Loucy (cell line): ENCODE data around the gene PARVB.

Experiments
- H2AFZ ChIP-seq: fragments of 200-600 bp; sonication (generic); 2 replicates; pipeline ENCODE4 v1.6.0; 2016; ENCODE audit warnings: antibody characterized with exemption, mild to moderate bottlenecking, low read length, moderate library complexity
- H3F3A ChIP-seq: fragments of 200-600 bp; 2 replicates; pipeline ENCODE4 v1.6.0; 2016; ENCODE audit warnings: antibody characterized with exemption, low read depth, mild to moderate bottlenecking
- H3K27me3 ChIP-seq: fragments of 200-600 bp; sonication (generic); 2 replicates; pipeline ENCODE4 v1.6.1; 2014; ENCODE audit warnings: low read length, mild to moderate bottlenecking; ENCODE audit not compliant: insufficient read depth, poor library complexity, severe bottlenecking
- H3K36me3 ChIP-seq: fragments of 200-600 bp; sonication (generic); 2 replicates; pipeline ENCODE4 v1.6.1; 2016; ENCODE audit warnings: low read length; ENCODE audit not compliant: insufficient read depth
- H3K4me1 ChIP-seq: fragments of 200-600 bp; sonication (generic); 2 replicates; pipeline ENCODE4 v1.5.1; 2014; ENCODE audit warnings: low read length, mild to moderate bottlenecking; ENCODE audit not compliant: insufficient read depth, poor library complexity, severe bottlenecking
- H3K4me2 ChIP-seq: fragments of 200-600 bp; sonication (generic); 2 replicates; pipeline ENCODE4 v1.6.0; 2014; ENCODE audit warnings: antibody characterized with exemption, low read length, low read depth, mild to moderate bottlenecking; ENCODE audit not compliant: poor library complexity, severe bottlenecking
- H3K4me3 ChIP-seq: fragments of 200-600 bp; sonication (generic); 2 replicates; pipeline ENCODE4 v1.5.1; 2014; ENCODE audit warnings: low read length, mild to moderate bottlenecking, mixed read lengths; ENCODE audit not compliant: poor library complexity, severe bottlenecking
- H3K79me2 ChIP-seq: fragments of 200-600 bp; sonication (generic); 2 replicates; pipeline ENCODE4 v1.6.1; 2014; ENCODE audit warnings: low read length; ENCODE audit not compliant: insufficient read depth
- H3K9ac ChIP-seq: fragments of 200-600 bp; sonication (generic); 2 replicates; pipeline ENCODE4 v1.6.0; 2014; ENCODE audit warnings: mild to moderate bottlenecking, low read depth, low read length, moderate library complexity; ENCODE audit not compliant: poor library complexity, severe bottlenecking
- H3K9me2 ChIP-seq: fragments of 200-600 bp; sonication (generic); replicated peaks from 2 replicates; pipeline ENCODE4 v1.6.1; 2016; ENCODE audit warnings: low read depth, low read length, mixed read lengths
- H3K9me3 ChIP-seq: fragments of 200-600 bp; sonication (generic); 2 replicates; pipeline ENCODE4 v1.6.1; 2014; ENCODE audit warnings: mild to moderate bottlenecking, antibody characterized with exemption, low read length, low read depth; ENCODE audit not compliant: insufficient read depth
- H4K20me1 ChIP-seq: fragments of 200-600 bp; sonication (generic); 2 replicates; pipeline ENCODE4 v1.6.0; 2014; ENCODE audit warnings: antibody characterized with exemption, low read length, mild to moderate bottlenecking; ENCODE audit not compliant: insufficient read depth, poor library complexity, severe bottlenecking
- EZH2phosphoT487 ChIP-seq: fragments of 200-600 bp; IDR thresholded peaks from 2 replicates; pipeline ENCODE4 v1.6.1; 2018; ENCODE audit warnings: antibody characterized with exemption, mild to moderate bottlenecking, moderate library complexity, borderline replicate concordance
- TF ChIP-seq, protein P1 (sequence below): fragments of 200-600 bp; sonication (generic); conservative IDR thresholded peaks from 2 replicates; pipeline ENCODE4 v1.5.1; 2014; ENCODE audit warnings: mild to moderate bottlenecking, antibody characterized with exemption, low read length

Gene PARVB

DNA sequence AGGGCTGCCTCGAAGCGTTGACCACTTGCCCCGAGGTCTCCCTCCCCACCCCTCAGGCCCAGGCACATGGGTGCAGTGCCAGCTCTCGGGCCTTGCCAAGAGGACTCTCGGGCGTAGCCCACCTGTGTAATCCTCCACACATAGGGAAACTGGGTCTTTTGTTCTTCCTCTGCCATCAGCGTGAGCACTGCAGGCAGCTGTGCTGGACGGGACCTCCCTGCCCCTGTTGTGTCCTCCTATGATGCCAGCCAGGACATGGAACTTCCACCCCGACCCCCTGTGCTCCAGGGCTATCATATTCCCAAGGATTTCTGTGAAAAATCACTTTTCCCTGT is 66.4 kb downstream of the PARVB start:
- H3K27me3 ChIP-seq, result no peaks in the 10 kb centered on the region
- H3K4me1 ChIP-seq, result no peaks in the 10 kb centered on the region
- no peaks in the 10 kb centered on the region for H3F3A ChIP-seq
- no peaks in the 10 kb centered on the region for H3K9me2 ChIP-seq
- TF ChIP-seq, protein P1, sequence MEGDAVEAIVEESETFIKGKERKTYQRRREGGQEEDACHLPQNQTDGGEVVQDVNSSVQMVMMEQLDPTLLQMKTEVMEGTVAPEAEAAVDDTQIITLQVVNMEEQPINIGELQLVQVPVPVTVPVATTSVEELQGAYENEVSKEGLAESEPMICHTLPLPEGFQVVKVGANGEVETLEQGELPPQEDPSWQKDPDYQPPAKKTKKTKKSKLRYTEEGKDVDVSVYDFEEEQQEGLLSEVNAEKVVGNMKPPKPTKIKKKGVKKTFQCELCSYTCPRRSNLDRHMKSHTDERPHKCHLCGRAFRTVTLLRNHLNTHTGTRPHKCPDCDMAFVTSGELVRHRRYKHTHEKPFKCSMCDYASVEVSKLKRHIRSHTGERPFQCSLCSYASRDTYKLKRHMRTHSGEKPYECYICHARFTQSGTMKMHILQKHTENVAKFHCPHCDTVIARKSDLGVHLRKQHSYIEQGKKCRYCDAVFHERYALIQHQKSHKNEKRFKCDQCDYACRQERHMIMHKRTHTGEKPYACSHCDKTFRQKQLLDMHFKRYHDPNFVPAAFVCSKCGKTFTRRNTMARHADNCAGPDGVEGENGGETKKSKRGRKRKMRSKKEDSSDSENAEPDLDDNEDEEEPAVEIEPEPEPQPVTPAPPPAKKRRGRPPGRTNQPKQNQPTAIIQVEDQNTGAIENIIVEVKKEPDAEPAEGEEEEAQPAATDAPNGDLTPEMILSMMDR, result no peak
- TF ChIP-seq EZH2phosphoT487, result no peak
- no peaks in the 10 kb centered on the region for H3K79me2 ChIP-seq
- no peak overlapping the region for H3K4me3 ChIP-seq
- no peak overlapping the region for H3K9ac ChIP-seq
- no peak overlapping the region for H3K4me2 ChIP-seq
- no peaks in the 10 kb centered on the region for H3K9me3 ChIP-seq
- H3K36me3 ChIP-seq, result no peaks in the 10 kb centered on the region; the same call in 1 of the 2 replicates
- H2AFZ ChIP-seq, result no peak overlapping the region
- no peaks in the 10 kb centered on the region for H4K20me1 ChIP-seq

DNA sequence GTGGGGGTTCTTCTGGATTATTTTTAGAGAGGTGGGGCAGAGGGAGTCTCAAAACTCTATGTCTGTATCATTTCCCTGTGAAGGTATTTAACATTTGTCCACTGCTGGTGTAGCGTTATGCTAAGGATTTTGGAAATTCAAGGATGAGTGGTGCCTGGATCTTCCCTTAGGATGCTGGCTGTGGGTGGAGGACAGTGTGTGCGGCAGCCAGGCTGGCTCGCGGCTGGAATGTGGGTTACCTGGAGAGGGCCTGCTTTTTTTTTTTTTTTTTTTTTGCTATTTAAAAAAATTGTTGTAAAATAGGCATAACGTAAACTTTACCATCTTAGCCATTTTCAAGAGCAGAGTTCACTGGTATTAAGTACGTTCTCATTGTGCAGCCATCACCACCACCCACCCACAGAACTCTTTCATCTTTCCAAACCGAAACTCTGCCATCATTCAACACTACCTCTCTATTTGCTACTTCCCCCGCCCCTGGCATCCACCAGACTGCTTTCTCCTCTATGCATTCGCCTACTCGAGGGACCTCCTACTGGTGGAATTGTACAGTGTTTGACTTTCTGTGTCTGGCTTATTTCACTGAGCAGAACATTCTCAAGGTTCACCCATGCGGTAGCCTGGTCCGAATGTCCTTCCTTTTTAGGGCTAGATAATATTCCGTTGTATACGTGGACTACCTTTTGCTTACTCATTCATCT is 67.1 kb downstream of the PARVB start:
- H3K27me3 ChIP-seq, result no peaks in the 10 kb centered on the region
- H3K4me3 ChIP-seq, result no peak overlapping the region
- H3K36me3 ChIP-seq, result no peaks in the 10 kb centered on the region; the same call in 1 of the 2 replicates
- H3K9ac ChIP-seq, result no peak overlapping the region
- no peak overlapping the region for H3K4me2 ChIP-seq
- H3K4me1 ChIP-seq, result no peaks in the 10 kb centered on the region
- H2AFZ ChIP-seq, result no peak overlapping the region
- H3K79me2 ChIP-seq, result no peaks in the 10 kb centered on the region
- no peaks in the 10 kb centered on the region for H3K9me3 ChIP-seq
- TF ChIP-seq, protein P1, result peak; percentile 52
- no peak for TF ChIP-seq EZH2phosphoT487
- no peaks in the 10 kb centered on the region for H3F3A ChIP-seq
- H3K9me2 ChIP-seq, result no peaks in the 10 kb centered on the region
- H4K20me1 ChIP-seq, result no peaks in the 10 kb centered on the region

DNA sequence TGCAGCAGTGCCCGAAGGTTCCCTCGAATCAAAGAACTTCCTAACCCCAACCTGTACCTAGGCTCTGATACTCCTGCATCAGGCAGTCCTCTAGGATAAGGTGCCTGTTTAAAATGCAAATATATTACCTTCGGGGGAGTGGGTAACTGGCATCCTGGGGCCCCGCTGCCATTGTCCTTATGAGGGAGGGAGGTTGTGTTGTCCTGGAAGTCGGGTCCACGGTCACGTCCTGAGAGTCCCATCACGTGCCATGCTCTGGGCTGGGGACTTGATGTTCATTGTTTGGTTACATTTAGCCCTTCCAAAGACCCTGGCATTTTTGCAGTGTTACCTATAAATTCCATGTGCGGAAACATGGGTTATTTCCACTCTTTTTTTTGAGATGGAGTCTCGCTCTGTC is 67.6 kb downstream of the PARVB start:
- Histone ChIP-seq H4K20me1 (no peaks in the 10 kb centered on the region), H3K4me1 (no peaks in the 10 kb centered on the region), H3K9ac (no peak overlapping the region), H3K9me2 (no peaks in the 10 kb centered on the region), H3K9me3 (no peaks in the 10 kb centered on the region), H3K79me2 (no peaks in the 10 kb centered on the region), H3K4me3 (no peak overlapping the region), H3F3A (no peaks in the 10 kb centered on the region), H3K36me3 (no peaks in the 10 kb centered on the region; the same call in 1 of the 2 replicates), H3K27me3 (no peaks in the 10 kb centered on the region), H2AFZ (no peak overlapping the region), H3K4me2 (no peak overlapping the region)
- no peak for TF ChIP-seq EZH2phosphoT487
- TF ChIP-seq, protein P1, result no peak; the same call in 1 of the 2 replicates
